ENCODE results near the gene CNTNAP2.

The CNTNAP2 gene

GRCh38 chr7:147472556-147472955, 1356.0 kb downstream of the CNTNAP2 start:
- DNase-seq (ENCODE audit: extremely low read depth, low read depth): no peak
- TF ChIP-seq CTCF (IDR thresholded peaks at IDR 0.05; ENCODE audit: low read depth, low read length, missing control alignments): no peak
- H3K4me3 ChIP-seq (replicated peaks; ENCODE audit: low read depth, low read length): no peak overlapping the region

DNA sequence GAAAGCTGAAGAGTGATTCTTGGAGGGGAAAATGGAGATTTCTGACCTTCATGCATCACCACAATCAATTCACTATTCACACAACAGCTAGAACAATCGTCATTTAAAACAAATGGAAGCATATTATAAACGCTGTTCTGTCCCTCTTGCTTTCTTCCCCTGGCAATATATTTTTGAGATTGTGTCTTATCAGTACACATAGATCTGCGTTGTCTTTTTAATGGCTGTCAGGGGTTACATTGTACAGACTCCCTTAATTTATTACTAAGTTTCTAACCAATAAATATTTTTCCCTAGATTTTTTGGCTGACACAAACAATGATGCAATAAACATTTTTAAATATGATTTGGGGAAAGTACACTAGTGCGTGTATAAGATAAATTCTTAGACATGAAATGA, 1358.3 kb downstream of the CNTNAP2 start:
- no peak for DNase-seq (ENCODE audit: extremely low read depth, low read depth)
- no peak for TF ChIP-seq CTCF (IDR thresholded peaks at IDR 0.05; ENCODE audit: low read depth, low read length, missing control alignments)
- H3K4me3 ChIP-seq (replicated peaks; ENCODE audit: low read depth, low read length): no peak overlapping the region

GRCh38 chr7:147477526-147477925, 1360.9 kb downstream of the CNTNAP2 start:
- no peak overlapping the region for H3K4me3 ChIP-seq (replicated peaks; ENCODE audit: low read depth, low read length)
- no peak for DNase-seq (ENCODE audit: extremely low read depth, low read depth)
- no peak for TF ChIP-seq CTCF (IDR thresholded peaks at IDR 0.05; ENCODE audit: low read depth, low read length, missing control alignments)

DNA sequence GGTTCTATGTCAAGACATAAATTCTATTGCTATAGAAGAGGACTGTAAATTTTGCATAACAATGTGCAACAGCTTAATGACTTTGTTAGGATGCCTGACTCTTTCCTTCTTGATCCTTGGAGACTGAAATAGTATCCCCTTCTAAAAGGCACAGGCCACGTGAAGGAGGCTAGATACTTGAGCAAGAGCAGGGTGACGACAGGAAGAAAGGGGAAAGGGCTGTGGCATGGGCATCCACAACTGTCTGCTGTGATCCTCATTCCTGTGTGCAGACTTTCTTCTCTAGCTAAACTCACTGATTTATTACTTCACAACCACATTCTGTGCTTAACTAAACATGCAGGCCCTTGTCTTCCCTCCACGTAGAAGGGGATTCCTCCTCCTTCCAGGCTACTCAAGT, 1362.2 kb downstream of the CNTNAP2 start:
- no peak overlapping the region for H3K4me3 ChIP-seq (replicated peaks; ENCODE audit: low read depth, low read length)
- DNase-seq (ENCODE audit: extremely low read depth, low read depth): no peak
- no peak for TF ChIP-seq CTCF (IDR thresholded peaks at IDR 0.05; ENCODE audit: low read depth, low read length, missing control alignments)

GRCh38 chr7:147483634-147484292, 1367.2 kb downstream of the CNTNAP2 start:
- TF ChIP-seq CTCF (IDR thresholded peaks at IDR 0.05; ENCODE audit: low read depth, low read length, missing control alignments): no peak
- DNase-seq (ENCODE audit: extremely low read depth, low read depth): no peak
- H3K4me3 ChIP-seq (replicated peaks; ENCODE audit: low read depth, low read length): no peak overlapping the region

- H3K4me3 ChIP-seq (replicated peaks; ENCODE audit: low read depth, low read length): no peak overlapping the region
- no peak for DNase-seq (ENCODE audit: extremely low read depth, low read depth)
- TF ChIP-seq CTCF (IDR thresholded peaks at IDR 0.05; ENCODE audit: low read depth, low read length, missing control alignments): no peak
These were observed 1369.1 kb downstream of the CNTNAP2 start for GRCh38 chr7:147485660-147486210.

DNA sequence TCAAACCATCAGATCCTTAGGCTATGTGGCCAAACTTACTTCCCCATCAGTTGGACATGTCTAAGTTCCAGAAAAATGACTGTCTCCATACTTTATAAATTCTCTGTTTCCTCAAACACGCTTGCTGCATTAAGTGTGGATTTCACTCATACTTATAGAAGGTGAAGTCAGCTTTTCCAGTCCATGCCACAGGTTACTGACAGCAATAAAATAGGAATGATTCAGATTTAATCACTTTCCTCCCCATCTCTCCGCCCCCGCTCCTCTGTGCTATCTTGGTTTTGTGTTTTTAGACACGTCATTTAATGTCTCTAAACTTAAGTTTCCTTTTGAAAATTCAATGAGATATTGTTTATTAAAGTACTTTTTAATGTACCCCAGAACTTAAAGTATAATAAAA, 1376.0 kb downstream of the CNTNAP2 start:
- TF ChIP-seq CTCF (IDR thresholded peaks at IDR 0.05; ENCODE audit: low read depth, low read length, missing control alignments): no peak
- no peak overlapping the region for H3K4me3 ChIP-seq (replicated peaks; ENCODE audit: low read depth, low read length)
- no peak for DNase-seq (ENCODE audit: extremely low read depth, low read depth)
